ENCODE measurements around the gene PIP4K2A. TPM values are rescaled to one million over a fixed set of nuclear protein-coding genes. Genes with fewer than 3 reads are reported as not detected.

PIP4K2A gene
- total and polyA plus RNA-seq, 2 of the 8 experiments (the other 6 are each of a cell fraction or from before 2014, with no cell fraction given): 19.0 to 60.9 TPM

- TF ChIP-seq CREB1 (IDR thresholded peaks at IDR 0.05): no peak
- no peak for TF ChIP-seq POU5F1 (IDR thresholded peaks at IDR 0.05; ENCODE audit: low read depth, low read length)
- no peak for TF ChIP-seq TAF7 (optimal IDR thresholded peaks at IDR 0.05; ENCODE audit: borderline replicate concordance, low read depth, low read length)
- no peak for TF ChIP-seq CHD1 (IDR thresholded peaks at IDR 0.05; ENCODE audit: low read depth, low read length)
- TF ChIP-seq POLR2AphosphoS5 (IDR thresholded peaks at IDR 0.05; ENCODE audit: low read depth, low read length): no peak
- TF ChIP-seq BRCA1 (IDR thresholded peaks at IDR 0.05; ENCODE audit: low read depth, low read length): no peak
Observed at GRCh38 chr10:22568928-22569327, 145.4 kb downstream of the PIP4K2A start (continued).

All from H1 (cell line).